ENCODE data around the gene FAM241A.

- TF ChIP-seq CTCF (conservative IDR thresholded peaks at IDR 0.05 in 1 of 2, IDR thresholded peaks at IDR 0.05 in 1 of 2; ENCODE audit: low read depth in 1 of 2, low read length in 2 of 2) (no peak), EZH2 (IDR thresholded peaks at IDR 0.05; ENCODE audit: low read length, missing control alignments) (no peak)
Measured at GRCh38 chr4:112170451-112170993, 25.3 kb downstream of the FAM241A start.
